ENCODE data around the gene FOXL3.

The FOXL3 gene

DNA sequence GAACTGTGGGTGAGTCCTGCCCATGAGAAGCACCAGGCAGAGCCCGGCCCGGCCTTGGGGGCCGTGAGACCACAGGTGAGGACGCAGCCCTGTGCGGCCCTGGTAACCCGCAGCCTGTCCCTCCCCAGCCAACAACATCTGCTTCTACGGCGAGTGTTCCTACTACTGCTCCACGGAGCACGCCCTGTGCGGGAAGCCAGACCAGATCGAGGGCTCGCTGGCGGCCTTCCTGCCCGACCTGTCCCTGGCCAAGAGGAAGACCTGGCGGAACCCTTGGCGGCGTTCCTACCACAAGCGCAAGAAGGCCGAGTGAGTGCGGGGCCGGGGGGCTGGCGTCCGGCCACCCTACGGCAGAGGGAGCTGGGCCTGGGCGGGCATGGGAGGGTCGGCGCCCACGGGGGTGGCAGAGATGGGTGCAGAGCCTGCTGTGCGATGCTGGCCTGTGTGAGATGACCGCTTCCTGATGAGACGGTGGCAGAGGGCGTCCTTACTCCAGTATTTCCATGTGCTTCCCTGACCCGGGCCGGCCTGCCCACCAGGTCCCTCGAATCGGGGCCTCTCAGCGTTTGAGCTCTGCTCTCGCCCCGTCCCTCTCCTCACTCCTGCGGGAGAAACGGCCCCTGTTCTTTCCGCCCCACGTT is 34.1 kb upstream of the FOXL3 start:
- no peak overlapping the region for H3K27ac ChIP-seq
- no peak overlapping the region for H3K4me3 ChIP-seq
- TF ChIP-seq, protein P1, sequence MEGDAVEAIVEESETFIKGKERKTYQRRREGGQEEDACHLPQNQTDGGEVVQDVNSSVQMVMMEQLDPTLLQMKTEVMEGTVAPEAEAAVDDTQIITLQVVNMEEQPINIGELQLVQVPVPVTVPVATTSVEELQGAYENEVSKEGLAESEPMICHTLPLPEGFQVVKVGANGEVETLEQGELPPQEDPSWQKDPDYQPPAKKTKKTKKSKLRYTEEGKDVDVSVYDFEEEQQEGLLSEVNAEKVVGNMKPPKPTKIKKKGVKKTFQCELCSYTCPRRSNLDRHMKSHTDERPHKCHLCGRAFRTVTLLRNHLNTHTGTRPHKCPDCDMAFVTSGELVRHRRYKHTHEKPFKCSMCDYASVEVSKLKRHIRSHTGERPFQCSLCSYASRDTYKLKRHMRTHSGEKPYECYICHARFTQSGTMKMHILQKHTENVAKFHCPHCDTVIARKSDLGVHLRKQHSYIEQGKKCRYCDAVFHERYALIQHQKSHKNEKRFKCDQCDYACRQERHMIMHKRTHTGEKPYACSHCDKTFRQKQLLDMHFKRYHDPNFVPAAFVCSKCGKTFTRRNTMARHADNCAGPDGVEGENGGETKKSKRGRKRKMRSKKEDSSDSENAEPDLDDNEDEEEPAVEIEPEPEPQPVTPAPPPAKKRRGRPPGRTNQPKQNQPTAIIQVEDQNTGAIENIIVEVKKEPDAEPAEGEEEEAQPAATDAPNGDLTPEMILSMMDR (IDR thresholded peaks at IDR 0.05) = no peak
- no peak for DNase-seq (ENCODE audit: low spot score)

DNA sequence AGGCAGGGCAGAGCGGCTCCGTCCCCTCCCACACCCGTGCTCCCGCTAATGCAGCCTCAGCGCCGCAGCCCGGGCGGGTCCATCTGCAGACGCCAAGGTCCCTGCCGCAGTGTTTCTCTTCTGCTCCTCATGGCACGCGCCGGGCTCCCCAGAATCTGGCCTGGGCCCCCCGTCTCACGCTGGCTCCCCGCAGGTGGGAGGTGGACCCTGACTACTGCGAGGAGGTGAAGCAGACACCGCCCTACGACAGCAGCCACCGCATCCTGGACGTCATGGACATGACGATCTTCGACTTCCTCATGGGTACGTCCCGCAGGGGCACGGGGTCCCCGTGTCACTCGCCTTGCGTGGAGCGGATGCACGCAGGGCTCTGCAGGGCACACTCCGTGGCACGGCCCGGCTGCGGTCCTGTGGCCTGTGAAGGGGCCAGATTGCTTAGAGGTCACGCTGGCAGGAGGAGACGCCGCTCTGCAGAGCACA is 33.5 kb upstream of the FOXL3 start:
- TF ChIP-seq, protein P1 (IDR thresholded peaks at IDR 0.05) = no peak
- Histone ChIP-seq H3K27ac (no peak overlapping the region), H3K4me3 (no peak overlapping the region)
- no peak for DNase-seq (ENCODE audit: low spot score)

DNA sequence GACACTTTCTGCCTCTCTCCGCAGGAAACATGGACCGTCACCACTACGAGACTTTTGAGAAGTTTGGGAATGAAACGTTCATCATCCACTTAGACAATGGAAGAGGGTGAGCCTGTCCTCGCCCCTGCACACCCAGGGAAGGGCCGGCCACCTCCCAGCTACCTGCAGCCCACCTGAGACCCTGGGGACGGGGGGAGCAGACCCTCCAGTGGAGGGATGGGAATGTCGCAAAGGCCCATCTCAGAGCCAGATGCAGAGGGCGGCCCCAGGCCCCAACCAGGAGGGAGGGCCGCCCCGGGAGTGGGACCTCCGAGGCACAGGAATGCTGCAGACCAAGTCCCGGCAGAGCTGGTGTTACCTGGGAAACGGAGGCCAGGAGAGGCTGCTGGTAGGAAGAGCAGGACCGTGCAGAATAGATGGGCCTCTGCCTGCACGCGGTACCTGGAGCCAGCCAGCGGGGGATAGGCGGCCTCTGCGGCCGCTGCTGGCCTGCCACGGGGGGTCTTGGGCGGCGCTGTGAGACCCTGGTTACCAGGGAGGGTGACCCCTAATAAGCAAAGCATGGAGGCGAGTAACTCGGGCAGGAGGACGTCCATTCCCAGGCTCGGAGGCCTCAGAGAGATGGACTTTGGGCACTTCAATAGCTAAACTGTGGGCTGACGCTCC is 32.9 kb upstream of the FOXL3 start:
- TF ChIP-seq, protein P1 (IDR thresholded peaks at IDR 0.05) = no peak
- Histone ChIP-seq H3K27ac (no peak overlapping the region), H3K4me3 (no peak overlapping the region)
- no peak for DNase-seq (ENCODE audit: low spot score)

DNA sequence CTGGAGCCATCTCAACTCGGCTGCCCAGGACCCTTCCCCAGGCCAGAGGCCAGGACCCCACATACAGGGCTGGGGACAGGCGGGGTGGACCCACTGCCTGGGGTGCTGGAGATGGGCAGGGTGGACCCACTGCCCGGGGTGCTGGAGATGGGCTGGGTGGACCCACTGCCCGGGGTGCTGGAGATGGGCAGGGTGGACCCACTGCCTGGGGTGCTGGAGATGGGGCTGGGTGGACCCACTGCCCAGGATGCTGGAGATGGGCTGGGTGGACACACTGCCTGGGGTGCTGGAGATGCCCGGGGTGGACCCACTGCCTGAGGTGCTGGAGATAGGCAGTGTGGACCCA is 32.4 kb upstream of the FOXL3 start:
- DNase-seq (ENCODE audit: low spot score) = no peak
- TF ChIP-seq, protein P1 (IDR thresholded peaks at IDR 0.05) = no peak
- H3K4me3 ChIP-seq = no peak overlapping the region
- no peak overlapping the region for H3K27ac ChIP-seq

DNA sequence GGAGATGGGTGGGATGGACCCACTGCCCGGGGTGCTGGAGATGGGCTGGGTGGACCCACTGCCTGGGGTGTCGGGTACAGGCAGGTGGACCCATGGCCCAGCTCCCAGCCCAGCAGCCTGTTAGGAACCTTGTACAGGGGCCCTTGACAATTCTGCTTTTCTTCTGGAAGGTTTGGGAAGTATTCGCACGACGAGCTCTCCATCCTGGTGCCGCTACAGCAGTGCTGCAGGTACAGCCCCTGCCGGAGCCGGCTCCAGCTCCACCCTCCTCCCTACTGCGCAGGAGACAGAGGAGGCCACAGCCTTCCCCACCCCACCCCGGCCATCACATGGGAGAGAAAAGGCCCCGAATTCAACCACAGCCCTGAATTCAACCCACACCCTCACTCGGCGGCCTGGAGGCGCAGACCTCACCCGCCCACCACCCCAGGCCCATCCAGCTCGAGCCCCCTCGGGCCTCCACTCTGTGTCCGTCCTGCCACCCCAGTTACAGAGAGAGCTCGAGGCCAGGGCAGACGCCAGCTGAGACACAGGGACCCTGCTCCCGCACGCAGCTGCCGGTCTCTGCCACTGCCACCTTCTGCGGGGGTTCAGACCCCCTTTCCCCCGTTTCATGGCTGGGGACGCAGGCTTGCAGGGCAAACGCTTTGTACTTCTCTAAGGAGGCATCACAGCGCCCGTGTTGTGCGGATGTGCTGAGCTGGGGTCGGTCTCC is 31.3 kb upstream of the FOXL3 start:
- TF ChIP-seq, protein P1 (IDR thresholded peaks at IDR 0.05) = no peak
- no peak for DNase-seq (ENCODE audit: low spot score)

DNA sequence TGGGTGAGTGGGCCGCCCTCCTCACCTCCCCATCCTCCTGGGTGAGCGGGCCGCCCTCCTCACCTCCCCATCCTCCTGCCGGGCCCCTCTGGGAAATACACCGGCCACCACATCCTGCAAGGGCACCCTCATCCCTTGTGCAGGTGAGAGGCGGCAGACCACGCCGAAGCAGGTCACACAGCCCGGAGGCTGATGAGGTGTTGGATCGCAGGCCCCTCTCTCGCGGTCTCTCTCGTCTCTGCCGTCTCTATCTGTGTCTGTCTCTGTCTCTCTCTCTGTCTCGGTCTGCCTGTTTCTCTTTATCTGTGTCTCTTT is 30.8 kb upstream of the FOXL3 start:
- Histone ChIP-seq H3K4me3 (no peak overlapping the region), H3K27ac (no peak overlapping the region)
- TF ChIP-seq, protein P1 (IDR thresholded peaks at IDR 0.05) = no peak
- no peak for DNase-seq (ENCODE audit: low spot score)

More for the DNA sequence above, 31.3 kb upstream of the FOXL3 start:
- H3K27ac ChIP-seq = no peak overlapping the region
- no peak overlapping the region for H3K4me3 ChIP-seq

All from coronary artery (tissue), 2 donors.